Left hindlimb (tissue), 1 donor: ENCODE results near the gene SESN3.
"Not testable (repeated sequence)": the region's sequence is repeated elsewhere in the genome, so short reads cannot be mapped to it uniquely, and the experiment has no call there.

Experiments used
- DNase-seq: peaks from one replicate; pipeline ENCODE4 v3.0.0-alpha.2; 2018

The SESN3 gene

GRCh38 chr11:95150956-95151684 lies 79.9 kb downstream of the SESN3 start:
- DNase-seq, result peak; percentile 94

- peak; percentile 47 for DNase-seq
These were observed 81.2 kb downstream of the SESN3 start for GRCh38 chr11:95149651-95150364.

GRCh38 chr11:95148938-95149337 lies 82.1 kb downstream of the SESN3 start:
- no peak for DNase-seq

- no peak for DNase-seq
These were observed 82.6 kb downstream of the SESN3 start for GRCh38 chr11:95148406-95148805.

- DNase-seq, result peak; percentile 45
These were observed 83.6 kb downstream of the SESN3 start for GRCh38 chr11:95147364-95147905.

GRCh38 chr11:95145430-95146060 lies 85.5 kb downstream of the SESN3 start:
- DNase-seq, result no peak

- no peak for DNase-seq
These were observed 86.4 kb downstream of the SESN3 start for GRCh38 chr11:95144313-95145235.

GRCh38 chr11:95143106-95143681 lies 87.8 kb downstream of the SESN3 start:
- DNase-seq, result no peak

- DNase-seq, result no peak
These were observed 88.6 kb downstream of the SESN3 start for GRCh38 chr11:95142431-95142830.

GRCh38 chr11:95140397-95141033 lies 90.5 kb downstream of the SESN3 start:
- DNase-seq, result no peak

- no peak for DNase-seq
These were observed 92.6 kb downstream of the SESN3 start for GRCh38 chr11:95138448-95138847.

GRCh38 chr11:95137299-95137698 lies 93.7 kb downstream of the SESN3 start:
- DNase-seq, result no peak

- DNase-seq, result not testable (repeated sequence)
These were observed 94.3 kb downstream of the SESN3 start for GRCh38 chr11:95136747-95137146.

- no peak for DNase-seq
These were observed 95.1 kb downstream of the SESN3 start for GRCh38 chr11:95135880-95136279.

GRCh38 chr11:95135155-95135554 lies 95.8 kb downstream of the SESN3 start:
- DNase-seq, result no peak

- no peak for DNase-seq
These were observed 96.5 kb downstream of the SESN3 start for GRCh38 chr11:95134491-95134890.

GRCh38 chr11:95132956-95133355 lies 98.0 kb downstream of the SESN3 start:
- no peak for DNase-seq

GRCh38 chr11:95128602-95129001 lies 102.4 kb downstream of the SESN3 start:
- DNase-seq, result no peak

GRCh38 chr11:95123556-95123955 lies 107.4 kb downstream of the SESN3 start:
- no peak for DNase-seq

- DNase-seq, result no peak
These were observed 109.3 kb downstream of the SESN3 start for GRCh38 chr11:95121698-95122097.

GRCh38 chr11:95119361-95120060 lies 111.5 kb downstream of the SESN3 start:
- DNase-seq, result no peak
